ENCODE results near the gene C1orf53.
"Not testable (repeated sequence)": the region's sequence is repeated elsewhere in the genome, so short reads cannot be mapped to it uniquely, and the experiment has no call there.

Gene C1orf53

DNA sequence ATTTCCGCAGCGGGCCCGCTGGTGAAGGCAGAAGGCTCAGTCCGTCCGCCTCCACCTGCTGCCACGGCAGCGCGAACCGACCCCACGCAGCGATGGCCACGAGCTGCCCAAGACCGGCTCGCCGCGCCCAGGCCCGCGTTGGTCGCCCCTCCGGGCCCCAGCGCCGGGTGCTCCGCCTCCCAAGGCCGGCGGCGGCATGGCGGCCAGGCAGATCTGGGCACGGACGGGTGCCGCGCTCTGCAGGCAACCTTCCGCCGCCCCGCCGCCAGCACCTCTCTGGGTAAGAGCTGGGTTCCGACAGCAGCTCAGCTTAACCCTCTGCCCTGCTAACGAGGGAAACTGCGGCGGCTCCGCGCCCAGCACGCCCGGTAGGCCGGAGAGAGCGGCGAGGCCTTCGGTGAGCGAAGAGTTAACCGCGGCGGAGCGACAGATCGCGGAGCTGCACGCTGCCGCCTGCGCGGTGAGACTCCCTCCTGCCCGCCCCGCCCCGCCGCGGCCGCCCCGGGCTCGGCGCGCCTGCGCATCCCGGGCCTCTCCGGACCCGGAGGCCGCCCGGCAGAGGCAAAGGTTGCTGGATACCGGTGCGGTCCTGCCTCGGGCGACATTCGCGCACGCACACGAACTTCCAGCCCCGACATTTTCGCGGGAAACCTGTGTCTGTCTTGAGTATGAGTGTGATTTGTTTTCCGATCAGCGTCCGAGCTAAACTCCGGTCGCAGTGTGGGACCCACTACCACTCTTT, at the start of gene C1orf53:
C1orf53 (plus strand) TSS at position 177 of the 742 bp plus-strand sequence; CDS start at position 197, 20 bp downstream.
- ChIA-PET POLR2A (interaction anchor here (0.6 to 2.9 kb wide), 16 partner anchors 9 to 779 kb away, joined by 3 to 70 read pairs (median 3); partner anchors contain the start of gene LHX9), CTCF (interaction anchor here (0.8 to 0.9 kb wide), 2 partner anchors 13 to 209 kb away, joined by 3 to 4 read pairs; no protein-coding TSS in a partner anchor)
- TF ChIP-seq NFRKB (IDR thresholded peaks at IDR 0.05): no peak
- TF ChIP-seq TARDBP (IDR thresholded peaks at IDR 0.05): no peak
- 0 out of 2 replicates have a peak, but pooled peaks have one; percentile 38 for TF ChIP-seq ARNT (IDR thresholded peaks at IDR 0.05)
- TF ChIP-seq SUZ12 (IDR thresholded peaks at IDR 0.05): no peak
- TF ChIP-seq L3MBTL2 (conservative IDR thresholded peaks at IDR 0.05): peak; percentile 89
- TF ChIP-seq FOXK2 (IDR thresholded peaks at IDR 0.05): no peak
- TF ChIP-seq, protein P1, sequence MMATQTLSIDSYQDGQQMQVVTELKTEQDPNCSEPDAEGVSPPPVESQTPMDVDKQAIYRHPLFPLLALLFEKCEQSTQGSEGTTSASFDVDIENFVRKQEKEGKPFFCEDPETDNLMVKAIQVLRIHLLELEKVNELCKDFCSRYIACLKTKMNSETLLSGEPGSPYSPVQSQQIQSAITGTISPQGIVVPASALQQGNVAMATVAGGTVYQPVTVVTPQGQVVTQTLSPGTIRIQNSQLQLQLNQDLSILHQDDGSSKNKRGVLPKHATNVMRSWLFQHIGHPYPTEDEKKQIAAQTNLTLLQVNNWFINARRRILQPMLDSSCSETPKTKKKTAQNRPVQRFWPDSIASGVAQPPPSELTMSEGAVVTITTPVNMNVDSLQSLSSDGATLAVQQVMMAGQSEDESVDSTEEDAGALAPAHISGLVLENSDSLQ (IDR thresholded peaks at IDR 0.05): peak; percentile 41; the same call in 1 of the 2 replicates
- TF ChIP-seq FOXM1 (IDR thresholded peaks at IDR 0.05; ENCODE audit: borderline replicate concordance): no peak
- peak; percentile 80; the same call in 1 of the 2 replicates for TF ChIP-seq LEF1 (IDR thresholded peaks at IDR 0.05; ENCODE audit: borderline replicate concordance)
- DNase-seq (ENCODE audit: extremely low spot score): peak; percentile 97

DNA sequence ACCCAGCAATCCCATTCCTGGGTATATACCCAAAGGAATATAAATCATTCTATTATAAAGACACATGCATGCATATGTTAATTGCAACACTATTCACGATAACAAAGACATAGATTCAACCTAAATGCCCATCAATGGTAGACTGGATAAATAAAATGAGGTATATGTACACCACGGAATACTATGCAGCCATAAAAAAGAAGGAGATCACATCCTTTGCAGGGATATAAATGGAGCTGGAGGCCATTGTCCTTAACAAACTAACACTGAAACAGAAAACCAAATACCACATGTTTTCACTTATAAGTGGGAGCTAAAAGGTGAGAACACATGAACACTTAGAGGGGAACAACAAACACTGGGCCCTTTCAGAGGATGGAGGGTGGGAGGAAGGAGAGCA, 46.7 kb upstream of the C1orf53 start:
- DNase-seq (ENCODE audit: extremely low spot score); POLR2A ChIA-PET; CTCF ChIA-PET: not testable (repeated sequence)

DNA sequence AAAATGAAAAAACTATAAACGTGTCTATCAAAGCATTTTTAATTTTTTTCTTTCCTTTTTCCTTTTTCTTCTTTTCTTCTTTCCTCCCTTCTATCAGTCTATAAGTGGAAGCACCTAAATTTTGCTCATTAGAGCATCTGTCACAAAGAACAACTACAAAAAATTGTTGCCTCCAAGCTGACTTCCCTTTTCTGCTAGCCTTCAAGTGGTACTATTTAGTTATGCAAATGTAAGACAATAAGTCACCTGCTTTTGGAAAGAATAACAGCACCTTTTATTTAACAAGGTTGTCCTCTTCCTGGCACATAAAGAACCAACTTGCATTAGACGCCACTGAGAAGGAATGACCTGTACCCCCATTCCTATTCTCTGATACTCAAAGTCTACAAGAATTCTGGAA, 45.0 kb upstream of the C1orf53 start:
- ChIA-PET POLR2A (no interaction called here), CTCF (no interaction called here)
- TF ChIP-seq ZNF384 (IDR thresholded peaks at IDR 0.05) (no peak), FOXK2 (IDR thresholded peaks at IDR 0.05) (no peak), FOXM1 (IDR thresholded peaks at IDR 0.05; ENCODE audit: borderline replicate concordance) (no peak), FOXA1 (IDR thresholded peaks at IDR 0.05) (no peak), TARDBP (IDR thresholded peaks at IDR 0.05) (no peak)
- no peak for DNase-seq (ENCODE audit: extremely low spot score)

DNA sequence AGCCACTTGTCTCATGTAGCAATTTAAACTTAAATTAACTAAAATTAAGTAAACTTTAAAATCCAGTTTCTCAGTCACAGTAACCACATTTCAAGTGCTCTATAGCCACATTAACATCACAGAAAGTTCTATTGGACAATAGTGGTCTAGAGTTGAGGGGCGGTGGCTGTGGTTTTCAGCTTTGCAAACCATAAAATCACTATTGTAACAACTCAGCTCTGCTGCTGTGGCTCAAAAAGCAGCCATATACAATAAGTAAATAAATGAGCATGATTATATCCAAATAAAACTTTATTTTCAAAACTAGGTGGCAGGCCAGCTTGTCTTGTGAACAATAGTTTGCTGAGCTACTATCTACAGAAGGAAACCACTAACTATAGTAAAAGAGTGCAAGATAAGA, 43.4 kb upstream of the C1orf53 start:
- ChIA-PET CTCF (no interaction called here), POLR2A (no interaction called here)
- TF ChIP-seq, protein P1 (IDR thresholded peaks at IDR 0.05): no peak
- TF ChIP-seq LEF1 (IDR thresholded peaks at IDR 0.05; ENCODE audit: borderline replicate concordance) (no peak), FOXA1 (IDR thresholded peaks at IDR 0.05) (no peak), SP1 (IDR thresholded peaks at IDR 0.05) (no peak), ELF4 (IDR thresholded peaks at IDR 0.05) (no peak), FOXM1 (IDR thresholded peaks at IDR 0.05; ENCODE audit: borderline replicate concordance) (no peak), L3MBTL2 (conservative IDR thresholded peaks at IDR 0.05) (no peak), FOXK2 (IDR thresholded peaks at IDR 0.05) (no peak)
- DNase-seq (ENCODE audit: extremely low spot score): no peak

DNA sequence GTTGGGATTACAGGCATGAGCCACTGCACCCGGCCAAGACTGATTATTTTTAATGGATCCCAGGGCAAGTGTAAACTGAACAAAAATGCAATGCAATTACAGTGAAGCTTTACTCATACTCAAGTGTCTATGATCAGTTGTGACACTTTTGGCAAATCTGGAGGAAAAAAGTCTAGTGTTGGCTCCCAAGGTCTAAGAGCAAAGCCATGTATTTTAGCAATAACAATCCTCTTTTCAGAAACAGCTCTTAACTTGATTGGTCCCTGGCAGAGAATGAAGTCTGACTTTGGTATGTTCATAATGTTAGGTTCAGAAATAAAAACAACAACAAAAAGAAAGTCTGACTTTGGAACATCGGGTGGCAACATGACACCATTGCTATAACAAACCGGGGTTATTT, 40.2 kb upstream of the C1orf53 start:
- CTCF ChIA-PET: no interaction called here
- POLR2A ChIA-PET: interaction anchor here (1.2 kb wide), 1 partner anchor 41 kb away, joined by 3 read pairs; no protein-coding TSS in a partner anchor

DNA sequence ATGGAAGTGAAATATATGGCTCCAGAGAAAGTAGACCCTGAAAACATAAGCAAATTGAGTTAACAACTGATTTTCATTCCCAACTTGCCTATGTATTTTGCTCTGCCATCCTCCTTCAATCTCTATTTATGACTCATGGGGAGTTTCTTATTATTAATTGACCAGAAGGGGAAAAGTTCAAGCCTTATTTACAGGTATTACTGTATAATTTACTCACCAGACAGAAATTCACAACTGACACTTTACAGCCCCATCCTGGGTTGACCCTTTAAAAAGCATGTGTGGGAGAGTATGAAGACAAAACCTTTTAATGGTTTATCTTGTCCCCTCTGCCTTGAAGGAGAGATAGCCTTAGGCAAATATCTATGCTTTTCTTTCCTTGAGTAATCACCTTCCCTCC, 39.8 kb upstream of the C1orf53 start:
- TF ChIP-seq ELF4 (IDR thresholded peaks at IDR 0.05) (no peak), FOXA1 (IDR thresholded peaks at IDR 0.05) (no peak), NFRKB (IDR thresholded peaks at IDR 0.05) (no peak), FOXM1 (IDR thresholded peaks at IDR 0.05; ENCODE audit: borderline replicate concordance) (no peak), TARDBP (IDR thresholded peaks at IDR 0.05) (no peak), L3MBTL2 (conservative IDR thresholded peaks at IDR 0.05) (no peak), ARNT (IDR thresholded peaks at IDR 0.05) (no peak), FOXK2 (IDR thresholded peaks at IDR 0.05) (no peak), HDGF (IDR thresholded peaks at IDR 0.05; ENCODE audit: borderline replicate concordance) (no peak), ZNF384 (IDR thresholded peaks at IDR 0.05) (no peak), LEF1 (IDR thresholded peaks at IDR 0.05; ENCODE audit: borderline replicate concordance) (no peak), SUZ12 (IDR thresholded peaks at IDR 0.05) (no peak), CTBP1 (IDR thresholded peaks at IDR 0.05; ENCODE audit: borderline replicate concordance) (no peak), SP1 (IDR thresholded peaks at IDR 0.05) (no peak), BHLHE40 (IDR thresholded peaks at IDR 0.05; ENCODE audit: borderline replicate concordance) (no peak)
- TF ChIP-seq, protein P1 (IDR thresholded peaks at IDR 0.05): no peak
- no peak for DNase-seq (ENCODE audit: extremely low spot score)
- ChIA-PET CTCF (no interaction called here), POLR2A (no interaction called here)

More for the DNA sequence above, 40.2 kb upstream of the C1orf53 start:
- DNase-seq (ENCODE audit: extremely low spot score): no peak
- TF ChIP-seq ARNT (IDR thresholded peaks at IDR 0.05) (no peak), SUZ12 (IDR thresholded peaks at IDR 0.05) (no peak)

DNA sequence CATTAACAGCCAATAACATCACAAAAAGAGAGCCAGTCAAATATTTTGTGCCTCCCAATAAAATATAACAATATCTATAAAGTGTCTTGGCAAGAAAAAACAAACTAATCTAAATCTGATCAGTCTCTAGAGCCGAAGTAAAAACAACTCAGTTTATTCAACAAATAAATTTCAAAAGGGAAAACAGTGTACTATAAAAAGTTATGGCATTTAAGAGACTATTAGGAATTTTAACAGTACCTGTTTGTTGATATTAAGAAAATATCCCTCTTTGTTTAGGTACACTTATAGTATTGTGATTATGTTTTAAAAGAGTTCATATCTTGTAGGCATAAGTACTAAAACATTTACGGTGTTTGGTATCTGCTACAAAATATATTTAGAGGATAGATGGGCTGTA, 36.6 kb upstream of the C1orf53 start:
- POLR2A ChIA-PET: no interaction called here
- TF ChIP-seq FOXM1 (IDR thresholded peaks at IDR 0.05; ENCODE audit: borderline replicate concordance) (no peak), FOXK2 (IDR thresholded peaks at IDR 0.05) (no peak), SUZ12 (IDR thresholded peaks at IDR 0.05) (no peak), SP1 (IDR thresholded peaks at IDR 0.05) (no peak), BHLHE40 (IDR thresholded peaks at IDR 0.05; ENCODE audit: borderline replicate concordance) (no peak), ZNF384 (IDR thresholded peaks at IDR 0.05) (no peak), TARDBP (IDR thresholded peaks at IDR 0.05) (no peak), LEF1 (IDR thresholded peaks at IDR 0.05; ENCODE audit: borderline replicate concordance) (no peak), ELF4 (IDR thresholded peaks at IDR 0.05) (no peak), FOXA1 (IDR thresholded peaks at IDR 0.05) (no peak), HDGF (IDR thresholded peaks at IDR 0.05; ENCODE audit: borderline replicate concordance) (no peak), ARNT (IDR thresholded peaks at IDR 0.05) (no peak), L3MBTL2 (conservative IDR thresholded peaks at IDR 0.05) (no peak)
- TF ChIP-seq, protein P1 (IDR thresholded peaks at IDR 0.05): no peak
- DNase-seq (ENCODE audit: extremely low spot score): no peak
- CTCF ChIA-PET: no interaction called here
